MCF 10A (cell line): ENCODE results near the gene GRAMD1A. TPM values are rescaled to one million over a fixed set of nuclear protein-coding genes. Genes with fewer than 3 reads are reported as not detected.

Experiments
- BruUV-seq: library from RNA; stranded (reverse); fragments of 400-500 nt; replicated peaks from 2 replicates; lab custom pipeline; 2021; lab: Mats Ljungman, UMichigan
- CTCF ChIA-PET: fragments of 300-600 bp; sonication (Branson Sonifier 250); formaldehyde crosslinking; extraction: SDS; loops from one replicate; lab custom pipeline; 2021; ENCODE audit warnings: antibody characterized with exemption, inconsistent platforms; lab: Yijun Ruan, JAX
- POLR2A ChIA-PET: fragments of 300-600, 350-650 bp; sonication (Branson Sonifier 250); formaldehyde crosslinking; extraction: SDS; loops from one replicate; lab custom pipeline; 2020; ENCODE audit warnings: antibody characterized with exemption, inconsistent platforms; lab: Yijun Ruan, JAX
- DNase-seq: peaks from one replicate; pipeline ENCODE4 v3.0.0-alpha.2; 2018; ENCODE audit not compliant: unreplicated experiment
- H3K27ac Mint-ChIP-seq: one replicate; pipeline ENCODE4 v1.8.0; 2022; ENCODE audit warnings: mild to moderate bottlenecking, low read depth, mixed read lengths; ENCODE audit not compliant: unreplicated experiment
- H3K27me3 Mint-ChIP-seq: one replicate; pipeline ENCODE4 v1.8.0; 2022; ENCODE audit warnings: mixed read lengths; ENCODE audit not compliant: insufficient read depth, unreplicated experiment
- H3K36me3 Mint-ChIP-seq: one replicate; pipeline ENCODE4 v1.8.0; 2022; ENCODE audit warnings: mild to moderate bottlenecking, moderate library complexity, mixed read lengths; ENCODE audit not compliant: insufficient read depth, unreplicated experiment
- H3K4me1 Mint-ChIP-seq: one replicate; pipeline ENCODE4 v1.8.0; 2022; ENCODE audit warnings: mixed read lengths; ENCODE audit not compliant: insufficient read depth, unreplicated experiment
- H3K4me3 Mint-ChIP-seq: one replicate; pipeline ENCODE4 v1.8.0; 2022; ENCODE audit warnings: mild to moderate bottlenecking, moderate library complexity, mixed read lengths; ENCODE audit not compliant: unreplicated experiment
- H3K9me3 Mint-ChIP-seq: one replicate; pipeline ENCODE4 v1.8.0; 2022; ENCODE audit warnings: mixed read lengths; ENCODE audit not compliant: unreplicated experiment
- intact Hi-C: fragments of 100-400 bp; cut with micrococcal nuclease; formaldehyde crosslinking; loops from 2 replicates; pipeline ENCODE4 v1.14.1; 2022
- total RNA-seq: library from RNA; stranded (reverse); gene quantifications from 2 replicates; pipeline ENCODE4 v1.2.3, GENCODE V29; 2022
- TF ChIP-seq, protein P1 (sequence below): fragments of 200-600 bp; IDR thresholded peaks from one replicate; pipeline ENCODE4 v1.8.0; 2022; ENCODE audit warnings: antibody characterized with exemption, mild to moderate bottlenecking; ENCODE audit not compliant: unreplicated experiment

Gene GRAMD1A
- total RNA-seq, 1 experiment from 2014 or later, result 48.1 TPM

DNA sequence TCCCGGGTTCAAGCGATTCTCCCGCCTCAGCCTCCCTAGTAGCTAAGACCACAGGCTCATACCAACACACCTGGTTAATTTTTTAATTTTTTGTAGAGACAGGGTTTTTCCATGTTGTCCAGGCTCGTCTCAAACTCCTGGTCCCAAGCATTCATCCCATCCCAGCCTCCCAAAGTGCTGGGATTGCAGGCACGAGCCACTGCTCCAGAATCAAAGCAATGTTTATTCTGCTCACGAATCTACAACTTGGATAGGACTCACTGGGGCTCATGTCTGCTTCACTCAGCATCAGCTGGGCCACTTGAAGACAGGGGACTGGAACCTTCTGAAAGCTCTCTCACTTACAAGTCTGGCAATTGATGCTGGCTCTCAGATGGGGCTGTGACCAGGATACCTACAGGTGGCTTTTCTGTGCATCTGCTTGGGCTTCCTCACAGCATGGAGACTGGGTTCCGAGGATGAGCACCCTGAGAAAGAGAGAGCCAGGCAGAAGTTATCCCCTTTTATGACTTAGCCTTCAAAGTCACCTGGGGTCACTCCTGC, 27.9 kb upstream of the GRAMD1A start:
- Mint-ChIP-seq H3K27me3 (no peaks in the 10 kb centered on the region), H3K36me3 (no peaks in the 10 kb centered on the region), H3K4me1 (peaks cover 5% of the 10 kb centered on the region), H3K9me3 (peaks cover 5% of the 10 kb centered on the region), H3K4me3 (no peak overlapping the region), H3K27ac (no peak overlapping the region)
- no TSS peak for BruUV-seq
- TF ChIP-seq, protein P1, sequence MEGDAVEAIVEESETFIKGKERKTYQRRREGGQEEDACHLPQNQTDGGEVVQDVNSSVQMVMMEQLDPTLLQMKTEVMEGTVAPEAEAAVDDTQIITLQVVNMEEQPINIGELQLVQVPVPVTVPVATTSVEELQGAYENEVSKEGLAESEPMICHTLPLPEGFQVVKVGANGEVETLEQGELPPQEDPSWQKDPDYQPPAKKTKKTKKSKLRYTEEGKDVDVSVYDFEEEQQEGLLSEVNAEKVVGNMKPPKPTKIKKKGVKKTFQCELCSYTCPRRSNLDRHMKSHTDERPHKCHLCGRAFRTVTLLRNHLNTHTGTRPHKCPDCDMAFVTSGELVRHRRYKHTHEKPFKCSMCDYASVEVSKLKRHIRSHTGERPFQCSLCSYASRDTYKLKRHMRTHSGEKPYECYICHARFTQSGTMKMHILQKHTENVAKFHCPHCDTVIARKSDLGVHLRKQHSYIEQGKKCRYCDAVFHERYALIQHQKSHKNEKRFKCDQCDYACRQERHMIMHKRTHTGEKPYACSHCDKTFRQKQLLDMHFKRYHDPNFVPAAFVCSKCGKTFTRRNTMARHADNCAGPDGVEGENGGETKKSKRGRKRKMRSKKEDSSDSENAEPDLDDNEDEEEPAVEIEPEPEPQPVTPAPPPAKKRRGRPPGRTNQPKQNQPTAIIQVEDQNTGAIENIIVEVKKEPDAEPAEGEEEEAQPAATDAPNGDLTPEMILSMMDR, result no peak
- no peak for DNase-seq
- POLR2A ChIA-PET, result interaction anchor here (0.8 to 1.6 kb wide), 2 partner anchors 41 to 45 kb away, joined by 3 to 5 read pairs; partner anchors contain the start of gene ZNF30
- CTCF ChIA-PET, result interaction anchor here (0.5 to 5.7 kb wide), 34 partner anchors 8 to 1212 kb away, joined by 3 to 45 read pairs (median 4); partner anchors contain the start of genes FXYD3, GRAMD1A, ZNF30 and ZNF792
- intact Hi-C loops, result loop anchor here (10.0 kb wide), 1 partner anchor 113 kb away; no protein-coding TSS in a partner anchor

DNA sequence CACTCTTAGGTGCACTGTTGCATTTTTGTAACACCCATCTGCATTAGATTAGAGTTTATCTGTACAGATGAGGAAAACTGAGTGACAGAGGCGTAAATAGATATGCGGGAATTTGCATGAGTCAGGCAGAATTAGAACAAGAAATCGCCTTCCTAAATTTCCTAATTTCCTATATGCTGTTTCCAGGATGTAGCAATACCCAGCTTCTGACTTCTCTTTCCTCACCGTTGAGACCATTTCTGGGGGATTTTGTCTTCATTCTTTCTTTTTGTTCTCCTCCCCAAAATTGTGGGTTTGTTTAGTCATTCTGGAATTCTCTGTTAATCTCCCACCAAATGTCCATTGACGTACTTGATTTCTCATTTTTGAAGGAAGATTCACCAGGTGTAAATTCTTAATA, 25.5 kb upstream of the GRAMD1A start:
- no peaks in the 10 kb centered on the region for H3K36me3 Mint-ChIP-seq
- DNase-seq, result peak; percentile 32
- intact Hi-C loops, result loop anchor here (10.0 kb wide), 1 partner anchor 110 kb away; no protein-coding TSS in a partner anchor
- BruUV-seq, result no TSS peak
- H3K4me3 Mint-ChIP-seq, result no peak overlapping the region
- H3K9me3 Mint-ChIP-seq, result no peaks in the 10 kb centered on the region
- peaks cover 10% of the 10 kb centered on the region for H3K27me3 Mint-ChIP-seq
- POLR2A ChIA-PET, result interaction anchor here (0.7 kb wide), 1 partner anchor 289 kb away, joined by 3 read pairs; no protein-coding TSS in a partner anchor
- TF ChIP-seq, protein P1, result no peak
- H3K4me1 Mint-ChIP-seq, result peaks cover 5% of the 10 kb centered on the region
- no peak overlapping the region for H3K27ac Mint-ChIP-seq
- CTCF ChIA-PET, result interaction anchor here (0.6 to 5.7 kb wide), 8 partner anchors 10 to 293 kb away, joined by 3 to 45 read pairs (median 5); no protein-coding TSS in a partner anchor

DNA sequence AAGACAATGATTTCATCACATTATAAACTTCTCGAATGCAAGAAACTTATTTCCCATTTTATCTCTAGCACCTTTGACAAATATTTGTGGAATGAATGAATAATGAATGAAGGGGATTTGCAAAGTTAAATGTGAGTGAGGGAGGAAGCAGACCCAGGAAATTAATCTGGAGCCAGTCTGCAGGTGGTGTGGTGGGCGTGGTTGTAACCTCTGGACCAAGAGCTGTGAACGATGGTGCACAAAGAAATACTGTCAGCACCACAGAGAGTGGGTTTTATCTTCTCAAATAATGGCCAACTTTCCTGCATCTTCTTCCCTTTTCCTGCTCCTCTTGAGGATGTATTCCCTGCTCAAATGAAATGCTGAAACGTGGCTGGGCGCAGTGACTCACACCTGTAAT, 25.1 kb upstream of the GRAMD1A start:
- H3K9me3 Mint-ChIP-seq, result no peaks in the 10 kb centered on the region
- no peaks in the 10 kb centered on the region for H3K36me3 Mint-ChIP-seq
- peaks cover 5% of the 10 kb centered on the region for H3K4me1 Mint-ChIP-seq
- POLR2A ChIA-PET, result no interaction called here
- no peak overlapping the region for H3K27ac Mint-ChIP-seq
- no TSS peak for BruUV-seq
- TF ChIP-seq, protein P1, result no peak
- no peak for DNase-seq
- H3K4me3 Mint-ChIP-seq, result no peak overlapping the region
- intact Hi-C loops, result loop anchor here (10.0 kb wide), 1 partner anchor 110 kb away; no protein-coding TSS in a partner anchor
- peaks cover 12% of the 10 kb centered on the region for H3K27me3 Mint-ChIP-seq
- CTCF ChIA-PET, result interaction anchor here (0.6 to 5.7 kb wide), 3 partner anchors 10 to 95 kb away, joined by 3 to 45 read pairs (median 8); no protein-coding TSS in a partner anchor

DNA sequence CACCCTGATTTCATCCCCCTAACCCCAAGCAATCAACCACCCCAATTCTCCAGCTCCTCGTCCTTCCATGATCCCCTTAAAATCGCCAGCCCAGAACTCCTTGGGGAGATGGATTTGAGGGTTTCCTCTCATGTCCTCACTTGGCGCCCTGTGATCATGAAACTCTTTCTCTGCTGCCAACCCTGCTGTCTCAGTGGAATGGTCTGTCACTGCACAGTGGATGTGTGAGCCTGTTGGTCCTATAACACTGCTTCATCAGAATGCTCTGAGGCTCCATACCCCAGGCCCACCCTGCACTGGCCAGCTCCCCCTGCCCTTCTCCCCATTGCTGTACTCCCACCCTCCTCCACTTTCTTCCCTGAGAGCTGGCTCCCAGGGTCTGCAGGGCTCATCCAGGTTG, 23.5 kb upstream of the GRAMD1A start:
- BruUV-seq, result no TSS peak
- peaks cover 12% of the 10 kb centered on the region for H3K27me3 Mint-ChIP-seq
- POLR2A ChIA-PET, result no interaction called here
- no peak overlapping the region for H3K4me3 Mint-ChIP-seq
- no peaks in the 10 kb centered on the region for H3K9me3 Mint-ChIP-seq
- no peak for DNase-seq
- H3K4me1 Mint-ChIP-seq, result peaks cover 5% of the 10 kb centered on the region
- H3K36me3 Mint-ChIP-seq, result no peaks in the 10 kb centered on the region
- TF ChIP-seq, protein P1, result no peak
- intact Hi-C loops, result loop anchor here (10.0 kb wide), 1 partner anchor 108 kb away; no protein-coding TSS in a partner anchor
- no peak overlapping the region for H3K27ac Mint-ChIP-seq
- CTCF ChIA-PET, result interaction anchor here (0.7 to 5.7 kb wide), 3 partner anchors 37 to 165 kb away, joined by 3 to 45 read pairs (median 4); no protein-coding TSS in a partner anchor
